DOHH2 (cell line): ENCODE measurements around the gene GADD45G.

ENCODE experiments used
- CTCF ChIP-seq: fragments of 200-600 bp; sonication (generic); IDR thresholded peaks from one replicate; pipeline ENCODE4 v1.5.1; 2014; ENCODE audit warnings: antibody characterized with exemption, mild to moderate bottlenecking, low read depth, low read length; ENCODE audit not compliant: poor library complexity, severe bottlenecking
- EZH2phosphoT487 ChIP-seq: fragments of 200-600 bp; sonication (generic); IDR thresholded peaks from 2 replicates; pipeline ENCODE4 v1.6.1; 2017; ENCODE audit warnings: borderline replicate concordance, mild to moderate bottlenecking, antibody characterized with exemption, low read length, moderate library complexity, mixed read lengths

GRCh38 chr9:89564346-89564878 lies 40.4 kb upstream of the GADD45G start:
- TF ChIP-seq CTCF (no peak), EZH2phosphoT487 (no peak)
